ACC112 (cell line): Measurements from ENCODE around the gene TPD52L1.

Experiments used
- H2AFZ ChIP-seq: fragments of 200-600 bp; sonication (generic); one replicate; pipeline ENCODE4 v1.6.0; 2017; ENCODE audit warnings: antibody characterized with exemption, low read length; ENCODE audit not compliant: unreplicated experiment
- H3K27ac ChIP-seq: fragments of 200-600 bp; sonication (generic); 2 replicates; pipeline ENCODE4 v1.5.1; 2014; ENCODE audit warnings: low read depth, mild to moderate bottlenecking, antibody characterized with exemption, low read length, moderate library complexity
- H3K27me3 ChIP-seq: fragments of 200-600 bp; sonication (generic); 2 replicates; pipeline ENCODE4 v1.6.1; 2014; ENCODE audit warnings: mild to moderate bottlenecking, antibody characterized with exemption, low read length, moderate library complexity, mixed read lengths; ENCODE audit not compliant: insufficient read depth
- H3K36me3 ChIP-seq: fragments of 200-600 bp; sonication (generic); 2 replicates; pipeline ENCODE4 v1.6.1; 2016; ENCODE audit warnings: mild to moderate bottlenecking, antibody characterized with exemption, low read length, moderate library complexity, mixed read lengths; ENCODE audit not compliant: insufficient read depth
- H3K4me1 ChIP-seq: fragments of 200-600 bp; sonication (generic); one replicate; pipeline ENCODE4 v1.6.1; 2016; ENCODE audit warnings: low read length, mixed read lengths; ENCODE audit not compliant: insufficient read depth, unreplicated experiment, control insufficient read depth
- H3K4me3 ChIP-seq: fragments of 200-600 bp; sonication (generic); 2 replicates; pipeline ENCODE4 v1.5.1; 2014; ENCODE audit warnings: mild to moderate bottlenecking, low read depth, low read length
- H3K79me2 ChIP-seq: fragments of 200-600 bp; sonication (generic); one replicate; pipeline ENCODE4 v1.6.0; 2016; ENCODE audit warnings: low read length; ENCODE audit not compliant: control insufficient read depth, unreplicated experiment, insufficient read depth

The TPD52L1 gene

DNA sequence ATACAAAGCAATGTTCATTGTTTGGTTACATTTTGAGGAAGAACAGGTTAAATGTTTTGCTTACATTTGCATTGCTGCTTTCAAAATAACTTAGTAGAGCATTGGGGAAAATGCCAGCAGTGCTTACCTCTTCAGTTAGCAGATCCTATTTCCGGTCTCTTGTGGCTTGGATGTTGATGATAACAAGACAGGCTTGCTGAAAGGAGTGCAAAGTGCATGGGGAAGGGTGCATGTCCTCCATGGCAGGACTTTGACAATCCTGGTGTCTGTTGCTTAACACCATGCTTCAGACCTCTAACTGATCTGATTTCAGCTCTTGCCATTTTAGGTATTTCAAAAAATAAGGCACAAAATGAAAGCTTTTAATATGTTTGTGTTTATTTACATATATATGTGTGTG lies 21.1 kb downstream of the TPD52L1 start:
- no peak overlapping the region for H3K4me3 ChIP-seq
- no peaks in the 10 kb centered on the region for H3K79me2 ChIP-seq
- no peak overlapping the region for H3K27ac ChIP-seq
- H3K36me3 ChIP-seq, result no peaks in the 10 kb centered on the region
- H3K27me3 ChIP-seq, result no peaks in the 10 kb centered on the region
- H2AFZ ChIP-seq, result no peak overlapping the region
- H3K4me1 ChIP-seq, result no peaks in the 10 kb centered on the region

DNA sequence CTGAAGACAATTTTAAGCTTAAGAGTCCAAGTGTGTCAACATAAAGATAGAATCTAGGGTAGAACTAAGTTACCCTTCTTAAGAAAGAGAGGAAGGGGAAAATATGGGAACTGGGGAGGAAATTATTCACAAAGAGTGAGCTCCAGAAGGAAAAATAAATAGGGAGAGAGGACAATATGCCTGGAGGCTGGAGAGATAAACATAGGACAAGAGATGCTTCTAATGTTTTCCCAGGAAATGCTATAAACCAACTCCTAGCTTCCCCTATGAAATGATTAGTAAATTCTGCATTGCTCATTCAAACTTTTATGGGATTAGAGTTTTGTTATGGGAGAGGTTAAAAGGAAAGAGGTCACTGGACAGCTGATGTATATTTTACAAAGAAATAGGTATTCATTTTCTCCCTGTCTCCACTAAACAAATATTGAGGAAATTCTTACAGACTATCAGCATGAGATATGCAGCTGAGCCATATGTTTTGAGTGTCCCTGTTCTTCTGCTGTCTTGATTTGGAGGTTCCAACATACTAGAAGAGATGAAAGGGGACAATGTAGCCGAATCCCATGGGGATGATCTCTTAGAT lies 22.0 kb downstream of the TPD52L1 start:
- H3K27ac ChIP-seq, result no peak overlapping the region

DNA sequence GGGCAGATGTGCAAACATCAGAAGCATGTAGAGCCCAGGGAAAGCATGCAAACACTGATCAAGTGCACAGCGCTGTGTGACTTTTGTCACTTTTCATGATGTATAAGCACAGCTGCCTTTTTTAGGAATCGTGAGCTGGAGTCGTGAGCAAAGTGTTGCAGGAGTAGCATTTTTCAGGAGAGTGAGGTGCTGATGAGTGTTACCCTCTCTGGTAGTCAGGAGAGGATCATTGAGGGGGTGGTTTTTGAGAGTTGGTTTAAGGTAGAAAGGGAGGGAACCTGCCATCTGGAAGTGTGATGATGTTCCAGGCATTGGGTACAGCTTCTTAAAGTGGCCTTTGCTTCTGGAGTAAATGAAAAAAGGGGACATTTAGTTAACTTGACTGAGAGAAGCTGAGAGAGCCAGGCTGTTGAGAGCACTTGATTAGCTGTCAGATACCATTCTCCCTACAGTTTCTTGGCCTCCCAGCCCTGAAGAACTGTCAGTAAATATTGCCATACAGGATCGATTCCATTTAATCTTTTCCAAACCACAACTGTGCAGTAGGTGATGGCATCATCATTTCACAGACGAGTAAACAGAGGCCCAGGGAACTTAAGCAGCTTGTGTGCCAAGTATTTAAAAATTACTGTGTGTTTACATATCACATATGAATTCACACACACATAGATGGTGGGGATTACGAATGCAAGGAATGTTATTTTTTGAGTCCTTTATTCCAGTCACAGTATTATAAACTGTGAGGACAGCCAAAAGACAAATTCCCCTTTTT lies 28.9 kb downstream of the TPD52L1 start:
- Histone ChIP-seq H3K27ac (no peak overlapping the region), H3K36me3 (no peaks in the 10 kb centered on the region)

More for the DNA sequence above, 22.0 kb downstream of the TPD52L1 start:
- Histone ChIP-seq H3K4me1 (no peaks in the 10 kb centered on the region), H3K36me3 (no peaks in the 10 kb centered on the region), H2AFZ (no peak overlapping the region), H3K27me3 (no peaks in the 10 kb centered on the region), H3K79me2 (no peaks in the 10 kb centered on the region), H3K4me3 (no peak overlapping the region)

DNA sequence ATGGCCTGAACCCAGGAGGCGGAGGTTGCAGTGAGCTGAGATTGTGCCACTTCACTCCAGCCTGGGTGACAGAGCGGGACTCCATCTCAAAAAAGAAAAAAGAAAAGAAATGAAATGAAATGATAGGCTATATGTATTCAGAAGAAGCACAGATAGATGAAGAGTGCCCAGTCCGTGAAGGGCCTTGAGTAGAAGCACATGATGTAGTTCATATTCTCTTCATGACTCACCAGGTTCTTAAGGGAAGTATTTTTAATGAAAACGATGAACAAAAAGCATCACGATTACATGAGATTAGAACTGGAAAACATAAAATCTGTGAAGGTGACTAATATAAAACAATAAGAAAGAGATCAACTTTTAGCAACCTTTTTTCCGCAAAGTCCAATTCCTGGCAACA lies 29.8 kb downstream of the TPD52L1 start:
- no peak overlapping the region for H3K27ac ChIP-seq
- H3K4me1 ChIP-seq, result no peaks in the 10 kb centered on the region
- no peaks in the 10 kb centered on the region for H3K36me3 ChIP-seq
- no peak overlapping the region for H2AFZ ChIP-seq
- no peak overlapping the region for H3K4me3 ChIP-seq
- H3K27me3 ChIP-seq, result no peaks in the 10 kb centered on the region
- no peaks in the 10 kb centered on the region for H3K79me2 ChIP-seq

More for the DNA sequence above, 28.9 kb downstream of the TPD52L1 start:
- Histone ChIP-seq H3K4me1 (no peaks in the 10 kb centered on the region), H3K79me2 (no peaks in the 10 kb centered on the region), H3K4me3 (no peak overlapping the region), H3K27me3 (no peaks in the 10 kb centered on the region), H2AFZ (no peak overlapping the region)

DNA sequence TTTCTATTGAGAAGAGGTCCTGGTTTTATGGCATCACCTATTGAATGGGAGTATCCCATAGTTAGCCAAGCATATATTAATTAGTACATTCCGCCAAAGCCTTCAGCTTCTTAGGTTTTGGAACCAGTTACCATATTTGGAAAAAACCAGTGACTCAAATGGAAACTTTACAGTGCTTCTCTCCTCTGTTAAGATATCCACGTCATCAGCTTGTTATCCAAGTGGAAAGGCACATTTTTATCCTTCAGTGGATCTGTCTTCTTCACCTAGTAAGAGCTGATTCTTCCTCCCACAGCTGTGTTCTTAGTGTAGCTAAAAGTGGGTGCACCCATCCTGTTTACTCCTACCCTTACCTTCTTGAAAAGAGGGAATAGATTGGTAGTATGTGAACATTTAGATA lies 34.5 kb downstream of the TPD52L1 start:
- Histone ChIP-seq H3K36me3 (no peaks in the 10 kb centered on the region), H3K27me3 (no peaks in the 10 kb centered on the region), H2AFZ (no peak overlapping the region), H3K4me1 (no peaks in the 10 kb centered on the region), H3K79me2 (no peaks in the 10 kb centered on the region), H3K4me3 (no peak overlapping the region), H3K27ac (no peak overlapping the region)

DNA sequence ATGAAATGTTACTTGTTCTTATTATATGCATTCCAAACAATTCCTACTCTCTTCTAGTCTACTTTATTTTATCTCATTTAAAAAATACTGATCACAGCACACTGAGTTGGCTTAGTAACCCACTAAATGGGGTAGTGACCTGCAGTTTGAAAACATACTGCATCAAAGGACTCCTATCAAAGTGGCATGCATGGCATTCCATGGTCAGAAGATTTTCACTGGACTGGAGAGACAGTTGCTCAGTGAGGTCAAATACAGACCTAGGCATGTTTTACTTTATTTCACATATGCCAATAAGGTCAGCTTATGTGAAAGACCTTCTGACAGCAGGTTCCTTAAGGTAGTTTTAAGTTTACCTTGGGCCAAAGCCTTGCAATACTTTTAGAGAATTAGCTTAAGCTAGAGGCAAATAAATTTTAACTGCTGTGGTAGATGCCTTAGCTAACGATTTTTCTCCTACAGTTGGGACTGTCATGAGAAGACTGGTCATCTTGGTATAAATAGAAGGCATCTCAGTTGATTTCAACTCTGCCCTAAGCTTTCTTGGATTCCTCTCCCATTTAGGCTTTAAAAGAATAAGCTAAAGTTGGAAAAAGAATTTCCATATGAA lies 35.1 kb downstream of the TPD52L1 start:
- Histone ChIP-seq H3K4me1 (no peaks in the 10 kb centered on the region), H3K27me3 (no peaks in the 10 kb centered on the region)

DNA sequence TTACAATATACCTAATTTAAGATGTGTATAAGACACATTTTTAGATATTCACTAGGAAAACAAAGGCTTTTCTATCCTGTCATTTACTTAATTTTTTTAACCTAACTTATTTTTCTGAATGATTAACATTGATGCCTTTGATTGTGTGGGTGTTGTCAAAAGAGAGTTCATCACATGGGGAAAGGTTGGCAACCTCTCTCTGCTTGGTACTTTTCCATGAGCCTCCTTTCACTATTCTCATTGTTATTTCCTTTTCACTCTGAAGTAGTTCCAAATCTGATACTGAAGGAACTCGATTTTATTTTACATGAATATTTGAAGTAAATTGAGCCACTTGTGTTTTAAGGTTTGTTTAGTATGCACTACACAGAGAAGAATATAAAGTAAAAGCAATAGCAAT lies 35.9 kb downstream of the TPD52L1 start:
- H3K79me2 ChIP-seq, result no peaks in the 10 kb centered on the region
- H3K4me1 ChIP-seq, result no peaks in the 10 kb centered on the region
- H3K4me3 ChIP-seq, result no peak overlapping the region
- no peaks in the 10 kb centered on the region for H3K27me3 ChIP-seq
- H2AFZ ChIP-seq, result no peak overlapping the region
- no peaks in the 10 kb centered on the region for H3K36me3 ChIP-seq
- no peak overlapping the region for H3K27ac ChIP-seq

More for the DNA sequence above, 35.1 kb downstream of the TPD52L1 start:
- Histone ChIP-seq H3K4me3 (no peak overlapping the region), H2AFZ (no peak overlapping the region), H3K36me3 (no peaks in the 10 kb centered on the region), H3K79me2 (no peaks in the 10 kb centered on the region), H3K27ac (no peak overlapping the region)

DNA sequence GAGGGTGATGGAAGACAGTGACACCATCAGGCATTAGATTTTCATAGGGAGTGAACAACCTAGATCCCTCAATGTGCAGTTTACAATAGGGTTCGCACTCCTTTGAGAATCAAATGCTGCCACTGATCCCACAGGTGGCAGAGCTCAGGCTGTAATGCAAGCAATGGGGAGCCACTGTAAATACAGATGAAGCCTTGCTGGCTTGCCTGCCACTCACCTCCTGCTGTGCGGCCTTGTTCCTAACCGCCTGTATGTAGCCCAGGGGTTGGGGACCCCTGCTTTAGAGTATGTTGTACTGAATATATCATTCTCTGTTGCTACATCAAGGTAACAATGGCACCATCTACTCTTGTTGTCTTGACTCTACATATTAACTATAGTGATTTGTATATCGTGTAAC lies 37.1 kb downstream of the TPD52L1 start:
- Histone ChIP-seq H2AFZ (no peak overlapping the region), H3K4me3 (no peak overlapping the region), H3K36me3 (no peaks in the 10 kb centered on the region), H3K79me2 (no peaks in the 10 kb centered on the region), H3K27ac (no peak overlapping the region), H3K27me3 (no peaks in the 10 kb centered on the region), H3K4me1 (no peaks in the 10 kb centered on the region)

DNA sequence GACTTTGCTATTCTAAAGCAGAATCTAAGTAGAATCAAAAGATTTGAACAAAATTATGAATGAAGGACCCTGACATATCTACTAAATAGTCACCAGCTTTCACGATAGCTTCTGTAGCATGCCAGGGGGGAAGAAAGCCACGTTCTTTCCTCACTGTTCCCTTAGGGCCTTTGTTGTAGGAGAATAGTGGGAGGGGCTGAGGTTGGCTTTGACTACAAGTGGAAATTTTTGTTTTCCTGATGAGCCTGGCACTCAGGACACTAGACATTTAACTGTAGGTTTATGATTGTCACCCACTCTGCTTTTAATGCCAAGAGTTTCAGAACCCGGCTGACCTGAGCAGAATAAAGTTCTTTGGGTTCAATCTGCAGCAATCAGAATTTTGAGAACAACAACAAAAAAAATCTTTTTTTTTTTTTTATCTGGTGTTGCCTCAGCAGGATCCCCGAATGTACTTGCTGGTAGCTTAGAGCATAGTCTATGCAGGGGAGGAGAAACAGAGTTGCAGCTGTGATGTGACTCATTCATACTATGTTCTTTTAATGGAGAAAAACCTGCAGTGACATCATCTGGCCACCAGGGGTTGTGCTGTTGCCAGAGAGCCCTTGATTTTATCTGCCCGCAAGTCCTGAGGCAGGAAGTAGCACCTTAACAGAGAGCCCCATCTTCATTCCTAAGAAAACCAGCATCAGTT lies 38.5 kb downstream of the TPD52L1 start:
- Histone ChIP-seq H3K4me1 (peaks cover 2% of the 10 kb centered on the region), H3K36me3 (no peaks in the 10 kb centered on the region), H3K79me2 (no peaks in the 10 kb centered on the region), H3K27me3 (no peaks in the 10 kb centered on the region), H2AFZ (peak overlapping the region; percentile 49), H3K27ac (no peak overlapping the region), H3K4me3 (no peak overlapping the region)

DNA sequence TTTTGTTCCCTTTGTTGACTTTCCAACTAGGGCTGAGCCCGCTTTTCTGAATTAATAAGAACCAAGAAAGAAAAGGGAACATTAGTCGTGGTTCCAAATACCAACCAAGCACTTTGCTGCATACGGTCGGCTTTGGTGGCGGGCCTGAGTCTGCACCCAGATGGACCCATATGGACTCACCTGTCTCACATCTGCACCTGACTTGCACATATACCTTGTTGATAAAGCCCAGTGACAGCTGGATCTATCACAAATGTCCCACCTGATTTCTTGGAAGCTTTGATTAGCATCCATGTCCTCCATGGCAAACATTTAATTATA lies 39.0 kb downstream of the TPD52L1 start:
- Histone ChIP-seq H2AFZ (peak overlapping the region; percentile 49), H3K27me3 (no peaks in the 10 kb centered on the region), H3K4me1 (peaks cover 7% of the 10 kb centered on the region), H3K79me2 (no peaks in the 10 kb centered on the region), H3K27ac (no peak overlapping the region), H3K4me3 (no peak overlapping the region), H3K36me3 (no peaks in the 10 kb centered on the region)
